ENCODE data around the gene CDC42SE2. TPM values are rescaled to one million over a fixed set of nuclear protein-coding genes. Genes with fewer than 3 reads are reported as not detected.

CDC42SE2 gene
- total and polyA plus RNA-seq, 2 of the 4 experiments (the other 2 are of a cell fraction), result 12.5 to 19.4 TPM

DNA sequence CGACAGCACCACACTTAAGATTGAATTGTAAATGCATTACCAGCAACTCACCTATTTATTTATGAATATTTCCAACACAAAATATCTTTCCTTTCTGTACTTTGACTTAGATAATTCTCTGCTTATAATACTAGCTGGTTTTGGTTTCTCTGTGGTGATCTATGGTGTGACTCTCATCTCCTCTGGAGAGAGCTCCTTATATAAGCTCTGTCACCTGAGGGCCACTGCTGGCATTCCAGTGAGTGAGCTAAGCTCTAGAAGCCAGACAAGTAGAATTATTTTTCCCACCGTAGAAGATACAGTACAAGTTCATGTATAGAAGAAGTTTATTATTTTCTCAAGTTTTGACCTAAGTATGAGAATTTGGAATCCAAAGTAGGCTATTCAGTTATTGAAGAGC is 111.5 kb downstream of the CDC42SE2 start:
- H3K23ac ChIP-seq (ENCODE audit: low read depth, low read length), result no peak overlapping the region
- peaks cover 14% of the 10 kb centered on the region for H3K4me1 ChIP-seq (ENCODE audit: control insufficient read depth, insufficient read depth, low read length)
- no peak overlapping the region for H2AK9ac ChIP-seq (replicated peaks; ENCODE audit: low read depth, low read length, poor library complexity)
- no peak overlapping the region for H2BK5ac ChIP-seq (ENCODE audit: low read depth, low read length, poor library complexity, severe bottlenecking)
- H3K14ac ChIP-seq (replicated peaks; ENCODE audit: low read depth, low read length), result no peak overlapping the region
- H3K4ac ChIP-seq (ENCODE audit: low read depth, low read length), result no peak overlapping the region
- no peaks in the 10 kb centered on the region for H3K36me3 ChIP-seq (ENCODE audit: control insufficient read depth, insufficient read depth, low read length)
- TF ChIP-seq RFX5 (IDR thresholded peaks at IDR 0.05; ENCODE audit: low read depth, low read length), result no peak
- no peak for TF ChIP-seq RCOR1 (IDR thresholded peaks at IDR 0.05; ENCODE audit: insufficient replicate concordance, low read length)
- TF ChIP-seq BHLHE40 (IDR thresholded peaks at IDR 0.05; ENCODE audit: low read depth, low read length), result no peak
- no peak for TF ChIP-seq CHD1 (IDR thresholded peaks at IDR 0.05; ENCODE audit: low read depth, low read length)
- TF ChIP-seq, protein P1, sequence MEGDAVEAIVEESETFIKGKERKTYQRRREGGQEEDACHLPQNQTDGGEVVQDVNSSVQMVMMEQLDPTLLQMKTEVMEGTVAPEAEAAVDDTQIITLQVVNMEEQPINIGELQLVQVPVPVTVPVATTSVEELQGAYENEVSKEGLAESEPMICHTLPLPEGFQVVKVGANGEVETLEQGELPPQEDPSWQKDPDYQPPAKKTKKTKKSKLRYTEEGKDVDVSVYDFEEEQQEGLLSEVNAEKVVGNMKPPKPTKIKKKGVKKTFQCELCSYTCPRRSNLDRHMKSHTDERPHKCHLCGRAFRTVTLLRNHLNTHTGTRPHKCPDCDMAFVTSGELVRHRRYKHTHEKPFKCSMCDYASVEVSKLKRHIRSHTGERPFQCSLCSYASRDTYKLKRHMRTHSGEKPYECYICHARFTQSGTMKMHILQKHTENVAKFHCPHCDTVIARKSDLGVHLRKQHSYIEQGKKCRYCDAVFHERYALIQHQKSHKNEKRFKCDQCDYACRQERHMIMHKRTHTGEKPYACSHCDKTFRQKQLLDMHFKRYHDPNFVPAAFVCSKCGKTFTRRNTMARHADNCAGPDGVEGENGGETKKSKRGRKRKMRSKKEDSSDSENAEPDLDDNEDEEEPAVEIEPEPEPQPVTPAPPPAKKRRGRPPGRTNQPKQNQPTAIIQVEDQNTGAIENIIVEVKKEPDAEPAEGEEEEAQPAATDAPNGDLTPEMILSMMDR (conservative IDR thresholded peaks at IDR 0.05; ENCODE audit: low read depth, low read length), result no peak
- TF ChIP-seq, protein P2, sequence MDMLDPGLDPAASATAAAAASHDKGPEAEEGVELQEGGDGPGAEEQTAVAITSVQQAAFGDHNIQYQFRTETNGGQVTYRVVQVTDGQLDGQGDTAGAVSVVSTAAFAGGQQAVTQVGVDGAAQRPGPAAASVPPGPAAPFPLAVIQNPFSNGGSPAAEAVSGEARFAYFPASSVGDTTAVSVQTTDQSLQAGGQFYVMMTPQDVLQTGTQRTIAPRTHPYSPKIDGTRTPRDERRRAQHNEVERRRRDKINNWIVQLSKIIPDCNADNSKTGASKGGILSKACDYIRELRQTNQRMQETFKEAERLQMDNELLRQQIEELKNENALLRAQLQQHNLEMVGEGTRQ (IDR thresholded peaks at IDR 0.05; ENCODE audit: low read depth, low read length), result no peak
- TF ChIP-seq CEBPB (IDR thresholded peaks at IDR 0.05; ENCODE audit: low read depth, low read length), result no peak
- no peak for TF ChIP-seq FOS (IDR thresholded peaks at IDR 0.05; ENCODE audit: low read depth, low read length)
- TF ChIP-seq MXI1 (IDR thresholded peaks at IDR 0.05; ENCODE audit: borderline replicate concordance, low read depth, low read length), result no peak
- no peak for TF ChIP-seq MAZ (IDR thresholded peaks at IDR 0.05; ENCODE audit: borderline replicate concordance, low read depth, low read length)
- no peak for TF ChIP-seq MAFK (IDR thresholded peaks at IDR 0.05; ENCODE audit: low read depth, low read length)
- TF ChIP-seq NFE2L2 (IDR thresholded peaks at IDR 0.05; ENCODE audit: low read depth, low read length), result no peak
- no peak for TF ChIP-seq SMC3 (IDR thresholded peaks at IDR 0.05; ENCODE audit: low read depth, low read length)
- TF ChIP-seq, protein P3, sequence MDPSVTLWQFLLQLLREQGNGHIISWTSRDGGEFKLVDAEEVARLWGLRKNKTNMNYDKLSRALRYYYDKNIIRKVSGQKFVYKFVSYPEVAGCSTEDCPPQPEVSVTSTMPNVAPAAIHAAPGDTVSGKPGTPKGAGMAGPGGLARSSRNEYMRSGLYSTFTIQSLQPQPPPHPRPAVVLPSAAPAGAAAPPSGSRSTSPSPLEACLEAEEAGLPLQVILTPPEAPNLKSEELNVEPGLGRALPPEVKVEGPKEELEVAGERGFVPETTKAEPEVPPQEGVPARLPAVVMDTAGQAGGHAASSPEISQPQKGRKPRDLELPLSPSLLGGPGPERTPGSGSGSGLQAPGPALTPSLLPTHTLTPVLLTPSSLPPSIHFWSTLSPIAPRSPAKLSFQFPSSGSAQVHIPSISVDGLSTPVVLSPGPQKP (IDR thresholded peaks at IDR 0.05; ENCODE audit: borderline replicate concordance, low read depth, low read length), result no peak
- no peak overlapping the region for H2AK5ac ChIP-seq (ENCODE audit: low read depth, low read length)
- no peak overlapping the region for H3K4me2 ChIP-seq (ENCODE audit: low read depth, low read length)
- no peak overlapping the region for H3K18ac ChIP-seq (ENCODE audit: low read depth, low read length)
- H3K9ac ChIP-seq (ENCODE audit: low read depth, low read length), result no peak overlapping the region
- ChIA-PET POLR2A (ENCODE audit: unreplicated experiment) (no interaction called here), CTCF (interaction anchor here (0.5 kb wide), 1 partner anchor 212 kb away, joined by 3 read pairs; no protein-coding TSS in a partner anchor)
- no peak overlapping the region for H4K8ac ChIP-seq (ENCODE audit: low read depth in 2 of 2, low read length in 2 of 2)
- dilution Hi-C loops (cut with HindIII; ENCODE audit: low sequenced_read_pairs, unreplicated experiment), result no loop called here
- no peak overlapping the region for H4K5ac ChIP-seq (ENCODE audit: low read depth, low read length)
- H3K4me3 ChIP-seq (ENCODE audit: insufficient read depth, low read depth, low read length), result no peak overlapping the region
- peaks cover 13 to 30% of the 10 kb centered on the region in 2 experiments for H3K79me1 ChIP-seq (ENCODE audit: low read depth in 1 of 2, low read length in 2 of 2)
- in situ Hi-C loops (cut with MboI; ENCODE audit: low sequenced_read_pairs), result no loop called here
- no peak overlapping the region for H2BK15ac ChIP-seq (ENCODE audit: low read depth, low read length)
- no peak for DNase-seq
- H3K27ac ChIP-seq (ENCODE audit: insufficient read depth, low read length), result no peak overlapping the region
- no peak overlapping the region for H2BK20ac ChIP-seq (ENCODE audit: low read depth, low read length)
- intact Hi-C loops (cut with micrococcal nuclease), result no loop called here
- H3K9me1 ChIP-seq (ENCODE audit: insufficient read depth, low read length), result no peaks in the 10 kb centered on the region
- H4K20me1 ChIP-seq (ENCODE audit: insufficient read depth, low read length), result no peaks in the 10 kb centered on the region
- no peak for ATAC-seq (ENCODE audit: low read depth)
- H2BK120ac ChIP-seq (ENCODE audit: low read depth, low read length), result no peak overlapping the region
- H4K91ac ChIP-seq (ENCODE audit: insufficient read depth, low read depth, low read length), result no peak overlapping the region
- H3K56ac ChIP-seq (ENCODE audit: extremely low read depth, insufficient read depth, low read length), result no peak overlapping the region
- no peaks in the 10 kb centered on the region for H3K9me3 ChIP-seq (ENCODE audit: control insufficient read depth, insufficient read depth, low read length)
- no peak overlapping the region for H2AFZ ChIP-seq (replicated peaks; ENCODE audit: low read length, poor library complexity)
- H3K27me3 ChIP-seq (ENCODE audit: control insufficient read depth, insufficient read depth, low read length), result no peaks in the 10 kb centered on the region
- WGBS, 2 experiments (ENCODE audit: extremely low coverage in 2 of 2, insufficient read length in 1 of 2), result no CpG with 5 or more reads among the region's 2 CpGs
- no TSS peak for BruUV-seq (replicated peaks)
